ENCODE results near the gene GPR152.

Gene GPR152

GRCh38 chr11:67421430-67422031 lies 31.0 kb downstream of the GPR152 start:
- no peaks in the 10 kb centered on the region for H3K36me3 ChIP-seq
- H3K27me3 ChIP-seq: peaks cover 36% of the 10 kb centered on the region
- TF ChIP-seq, protein P1, sequence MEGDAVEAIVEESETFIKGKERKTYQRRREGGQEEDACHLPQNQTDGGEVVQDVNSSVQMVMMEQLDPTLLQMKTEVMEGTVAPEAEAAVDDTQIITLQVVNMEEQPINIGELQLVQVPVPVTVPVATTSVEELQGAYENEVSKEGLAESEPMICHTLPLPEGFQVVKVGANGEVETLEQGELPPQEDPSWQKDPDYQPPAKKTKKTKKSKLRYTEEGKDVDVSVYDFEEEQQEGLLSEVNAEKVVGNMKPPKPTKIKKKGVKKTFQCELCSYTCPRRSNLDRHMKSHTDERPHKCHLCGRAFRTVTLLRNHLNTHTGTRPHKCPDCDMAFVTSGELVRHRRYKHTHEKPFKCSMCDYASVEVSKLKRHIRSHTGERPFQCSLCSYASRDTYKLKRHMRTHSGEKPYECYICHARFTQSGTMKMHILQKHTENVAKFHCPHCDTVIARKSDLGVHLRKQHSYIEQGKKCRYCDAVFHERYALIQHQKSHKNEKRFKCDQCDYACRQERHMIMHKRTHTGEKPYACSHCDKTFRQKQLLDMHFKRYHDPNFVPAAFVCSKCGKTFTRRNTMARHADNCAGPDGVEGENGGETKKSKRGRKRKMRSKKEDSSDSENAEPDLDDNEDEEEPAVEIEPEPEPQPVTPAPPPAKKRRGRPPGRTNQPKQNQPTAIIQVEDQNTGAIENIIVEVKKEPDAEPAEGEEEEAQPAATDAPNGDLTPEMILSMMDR (IDR thresholded peaks at IDR 0.05): no peak
- H3K4me3 ChIP-seq (ENCODE audit: low read depth in 1 of 2, low read length in 1 of 2): peak overlapping the region; percentile 64 to 83
- H3K4me1 ChIP-seq (ENCODE audit: control insufficient read depth in 1 of 2, insufficient read depth in 1 of 2, low read depth in 1 of 2, low read length in 1 of 2): peaks cover 24 to 37% of the 10 kb centered on the region in 2 experiments
- peak overlapping the region; percentile 82 for H3K27ac ChIP-seq
- no peaks in the 10 kb centered on the region for H3K9me3 ChIP-seq

DNA sequence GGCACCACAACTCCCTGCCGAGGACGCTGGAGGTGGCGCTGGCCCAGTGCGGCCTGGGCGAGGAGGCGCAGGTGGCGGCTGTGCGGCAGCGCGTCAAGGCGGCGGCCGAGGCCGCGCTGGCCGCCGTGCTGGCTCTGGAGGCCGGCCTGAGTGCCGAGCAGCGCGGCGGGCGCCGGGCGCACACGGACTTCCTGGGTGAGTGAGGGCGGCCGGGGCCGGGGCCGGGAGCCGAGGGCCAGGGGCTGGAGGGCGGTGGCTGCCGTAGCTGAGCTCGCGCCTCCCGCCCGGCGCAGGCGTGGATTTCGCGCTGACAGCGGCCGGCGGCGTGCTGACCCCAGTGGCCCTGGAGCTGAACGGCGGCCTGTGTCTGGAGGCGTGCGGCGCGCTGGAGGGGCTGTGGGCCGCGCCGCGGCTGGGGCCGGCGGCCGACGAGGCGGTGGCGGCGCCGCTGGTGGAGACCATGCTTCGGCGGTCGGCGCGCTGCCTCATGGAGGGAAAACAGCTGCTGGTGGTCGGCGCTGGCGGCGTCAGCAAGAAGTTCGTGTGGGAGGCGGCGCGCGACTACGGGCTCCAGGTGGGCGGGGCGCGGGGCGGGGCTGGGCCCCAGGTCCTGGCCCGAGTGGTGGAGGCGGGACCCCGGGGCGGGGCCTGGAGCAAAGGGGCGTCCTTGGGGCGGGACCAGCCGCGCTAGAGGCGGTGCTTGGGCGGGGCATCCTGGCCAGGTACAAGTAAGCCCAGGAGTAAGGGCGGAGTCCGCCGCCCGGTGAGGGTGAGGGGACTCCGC lies 31.7 kb downstream of the GPR152 start:
- Histone ChIP-seq H3K4me3 (ENCODE audit: low read depth in 1 of 2, low read length in 1 of 2) (peak overlapping the region; percentile 64 to 83), H3K27ac (peak overlapping the region; percentile 82), H3K36me3 (no peaks in the 10 kb centered on the region), H3K4me1 (ENCODE audit: control insufficient read depth in 1 of 2, insufficient read depth in 1 of 2, low read depth in 1 of 2, low read length in 1 of 2) (peaks cover 24 to 38% of the 10 kb centered on the region in 2 experiments), H3K9me3 (no peaks in the 10 kb centered on the region), H3K27me3 (peaks cover 43% of the 10 kb centered on the region)
- TF ChIP-seq, protein P1 (IDR thresholded peaks at IDR 0.05): peak; percentile 67

GRCh38 chr11:67420147-67420645 lies 32.3 kb downstream of the GPR152 start:
- peaks cover 50% of the 10 kb centered on the region for H3K27me3 ChIP-seq
- TF ChIP-seq, protein P1 (IDR thresholded peaks at IDR 0.05): no peak
- H3K36me3 ChIP-seq: no peaks in the 10 kb centered on the region
- peak overlapping the region; percentile 64 to 83 for H3K4me3 ChIP-seq (ENCODE audit: low read depth in 1 of 2, low read length in 1 of 2)
- no peaks in the 10 kb centered on the region for H3K9me3 ChIP-seq
- peaks cover 24 to 44% of the 10 kb centered on the region in 2 experiments for H3K4me1 ChIP-seq (ENCODE audit: control insufficient read depth in 1 of 2, insufficient read depth in 1 of 2, low read depth in 1 of 2, low read length in 1 of 2)
- H3K27ac ChIP-seq: peak overlapping the region; percentile 82

DNA sequence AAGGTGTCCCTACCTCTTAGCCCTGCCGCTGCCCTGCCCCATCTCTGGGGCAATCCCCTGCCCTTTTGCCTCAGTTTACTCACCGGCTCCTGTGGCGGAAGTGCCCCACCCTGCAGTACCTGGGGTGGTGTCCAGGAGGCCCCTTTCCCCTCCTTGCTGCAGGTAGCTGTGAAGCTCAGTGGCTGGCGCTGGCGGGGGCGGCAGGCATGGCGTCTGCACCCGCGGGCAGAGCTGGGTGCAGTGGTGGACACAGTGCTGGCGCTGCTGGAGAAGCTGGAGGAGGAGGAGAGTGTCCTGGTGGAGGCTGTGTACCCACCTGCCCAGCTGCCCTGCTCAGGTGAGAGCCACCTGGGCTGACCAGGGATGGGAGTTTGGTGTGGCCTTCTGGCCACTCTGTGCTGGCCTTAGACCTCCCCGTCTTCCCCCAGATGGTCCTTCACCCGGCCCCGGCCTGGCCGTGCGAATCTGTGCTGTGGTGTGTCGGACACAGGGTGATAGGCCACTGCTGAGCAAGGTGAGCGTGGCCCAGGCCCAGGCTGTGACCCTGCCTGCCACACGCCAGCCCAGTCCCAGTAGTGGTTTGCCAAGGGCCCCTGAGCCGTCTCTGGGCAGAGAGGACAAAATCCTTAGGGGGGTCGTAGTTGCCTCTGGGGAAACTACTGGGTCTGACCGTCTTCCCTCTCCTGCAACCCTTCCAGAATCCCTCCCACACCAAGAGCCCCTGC lies 33.0 kb downstream of the GPR152 start:
- H3K9me3 ChIP-seq: no peaks in the 10 kb centered on the region
- peaks cover 24 to 49% of the 10 kb centered on the region in 2 experiments for H3K4me1 ChIP-seq (ENCODE audit: control insufficient read depth in 1 of 2, insufficient read depth in 1 of 2, low read depth in 1 of 2, low read length in 1 of 2)
- H3K36me3 ChIP-seq: no peaks in the 10 kb centered on the region
- TF ChIP-seq, protein P1 (IDR thresholded peaks at IDR 0.05): no peak
- H3K4me3 ChIP-seq (ENCODE audit: low read depth in 1 of 2, low read length in 1 of 2): peak overlapping the region in 1 of 2 experiments; percentile 64
- H3K27ac ChIP-seq: no peak overlapping the region
- peaks cover 57% of the 10 kb centered on the region for H3K27me3 ChIP-seq

GRCh38 chr11:67418476-67419281 lies 33.9 kb downstream of the GPR152 start:
- Histone ChIP-seq H3K27ac (no peak overlapping the region), H3K4me3 (ENCODE audit: low read depth in 1 of 2, low read length in 1 of 2) (peak overlapping the region in 1 of 2 experiments; percentile 30), H3K36me3 (no peaks in the 10 kb centered on the region), H3K27me3 (peaks cover 65% of the 10 kb centered on the region), H3K4me1 (ENCODE audit: control insufficient read depth in 1 of 2, insufficient read depth in 1 of 2, low read depth in 1 of 2, low read length in 1 of 2) (peaks cover 24 to 49% of the 10 kb centered on the region in 2 experiments), H3K9me3 (no peaks in the 10 kb centered on the region)
- TF ChIP-seq, protein P1 (IDR thresholded peaks at IDR 0.05): no peak
